ENCODE data around the gene SPATA18.

Gene SPATA18

GRCh38 chr4:52051213-52051614 is at the start of gene SPATA18:
Gene SPATA18 (plus strand): TSS chr4:52051304. CDS start chr4:52051705, 401 bp downstream.
- Histone ChIP-seq H3K4me3 (peak within 1 kb of the TSS; percentile 43 to 73 (median 49)), H3K27ac (peak within 1 kb of the TSS; percentile 16 to 89 (median 79))

GRCh38 chr4:52001616-52002015 is 49.5 kb upstream of the SPATA18 start:
- H3K4me3 ChIP-seq = no peak overlapping the region
- H3K27ac ChIP-seq = no peak overlapping the region

DNA sequence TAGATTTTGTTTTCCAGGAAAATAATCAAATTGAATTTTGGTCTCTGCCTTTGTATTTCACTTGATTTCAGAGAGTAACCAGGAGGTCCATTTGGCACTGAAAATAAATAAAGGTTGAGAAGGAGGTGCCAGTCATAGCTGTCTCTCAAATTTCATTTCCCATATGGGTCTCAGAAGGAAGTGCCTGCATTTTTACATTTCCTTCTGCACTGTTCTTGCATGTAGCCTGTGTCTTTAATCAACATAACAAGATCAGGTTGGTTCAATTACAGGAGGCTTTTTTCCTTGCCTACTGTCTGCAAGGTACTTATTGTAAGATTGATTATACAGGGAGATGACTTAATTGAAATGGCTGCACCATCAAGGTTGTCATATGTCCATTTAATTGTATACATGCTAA is 46.7 kb upstream of the SPATA18 start:
- no peak overlapping the region for H3K27ac ChIP-seq
- no peak overlapping the region for H3K4me3 ChIP-seq

GRCh38 chr4:52005604-52006273 is 45.4 kb upstream of the SPATA18 start:
- Histone ChIP-seq H3K27ac (no peak overlapping the region), H3K4me3 (no peak overlapping the region)

- Histone ChIP-seq H3K4me3 (no peak overlapping the region), H3K27ac (no peak overlapping the region)
Measured at GRCh38 chr4:52006887-52007286, 44.2 kb upstream of the SPATA18 start.

DNA sequence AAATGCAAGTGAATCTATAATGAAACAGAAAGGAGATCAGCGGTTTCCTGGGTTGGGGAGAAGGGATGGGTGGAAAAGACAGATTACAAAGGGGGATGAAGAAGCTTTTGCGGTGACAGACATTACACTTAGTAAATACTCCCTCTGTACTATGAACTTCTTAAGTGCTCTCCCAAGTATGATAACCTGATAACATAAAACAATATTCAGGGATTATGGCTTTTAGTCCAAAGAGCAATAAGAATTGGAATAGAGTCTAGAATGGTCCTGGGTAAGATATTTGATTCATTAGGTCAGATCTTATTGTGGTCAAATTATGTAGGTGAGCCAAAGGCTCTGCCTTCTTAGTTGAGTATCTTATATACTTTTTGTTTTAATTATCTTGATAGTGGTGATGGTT is 40.1 kb upstream of the SPATA18 start:
- H3K4me3 ChIP-seq = no peak overlapping the region
- no peak overlapping the region for H3K27ac ChIP-seq

GRCh38 chr4:52012651-52013050 is 38.5 kb upstream of the SPATA18 start:
- H3K4me3 ChIP-seq = no peak overlapping the region
- no peak overlapping the region for H3K27ac ChIP-seq

- Histone ChIP-seq H3K27ac (no peak overlapping the region), H3K4me3 (no peak overlapping the region)
Measured at GRCh38 chr4:52014903-52015302, 36.2 kb upstream of the SPATA18 start.

DNA sequence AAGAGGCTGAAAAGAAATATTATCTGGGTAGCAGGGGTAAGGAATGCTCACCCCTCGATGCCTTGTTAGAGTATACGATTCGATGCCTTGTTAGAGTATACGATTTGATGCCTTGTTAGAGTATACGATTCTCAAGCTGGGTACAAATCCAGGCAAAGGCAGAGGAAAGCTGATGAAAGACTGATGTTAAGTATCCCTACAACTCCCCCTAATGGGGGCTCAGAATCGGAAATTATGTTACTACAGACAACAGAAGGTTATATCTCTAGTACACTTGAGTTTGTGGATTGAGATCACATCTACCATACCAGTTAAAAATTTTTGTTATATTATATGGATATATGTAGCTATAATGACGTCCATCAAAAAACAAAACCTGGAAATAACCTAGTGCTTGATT is 35.7 kb upstream of the SPATA18 start:
- Histone ChIP-seq H3K27ac (no peak overlapping the region), H3K4me3 (no peak overlapping the region)

- no peak overlapping the region for H3K27ac ChIP-seq
- no peak overlapping the region for H3K4me3 ChIP-seq
Measured at GRCh38 chr4:52016981-52017380, 34.1 kb upstream of the SPATA18 start.

GRCh38 chr4:52017814-52018213 is 33.3 kb upstream of the SPATA18 start:
- H3K4me3 ChIP-seq = no peak overlapping the region
- no peak overlapping the region for H3K27ac ChIP-seq

GRCh38 chr4:52019936-52020657 is 31.0 kb upstream of the SPATA18 start, which contains the start of gene LRRC66:
Gene LRRC66 (minus strand): TSS chr4:52020363. CDS start chr4:52017613, 2,750 bp downstream.
- no peak within 1 kb of the TSS for H3K4me3 ChIP-seq
- H3K27ac ChIP-seq = no peak within 1 kb of the TSS

DNA sequence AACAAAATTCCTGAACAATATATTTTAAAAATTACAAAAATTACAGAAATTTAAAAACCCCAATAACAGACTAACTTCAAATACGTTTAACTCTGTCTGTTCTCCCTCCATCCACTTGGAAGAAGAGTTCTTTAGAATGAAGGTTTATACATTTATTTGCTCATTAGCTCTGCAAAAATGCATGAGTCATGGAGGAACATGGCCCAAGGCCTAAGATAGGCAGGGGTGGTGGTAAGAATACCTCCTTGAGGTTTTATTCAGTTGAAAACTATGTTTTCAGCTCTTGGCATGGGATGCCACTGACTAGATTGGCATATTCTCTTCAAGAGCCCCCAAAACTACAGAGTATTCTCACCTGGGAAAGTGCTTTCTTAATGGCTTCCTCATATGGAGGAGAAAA is 22.1 kb upstream of the SPATA18 start:
- Histone ChIP-seq H3K4me3 (no peak overlapping the region), H3K27ac (no peak overlapping the region)

DNA sequence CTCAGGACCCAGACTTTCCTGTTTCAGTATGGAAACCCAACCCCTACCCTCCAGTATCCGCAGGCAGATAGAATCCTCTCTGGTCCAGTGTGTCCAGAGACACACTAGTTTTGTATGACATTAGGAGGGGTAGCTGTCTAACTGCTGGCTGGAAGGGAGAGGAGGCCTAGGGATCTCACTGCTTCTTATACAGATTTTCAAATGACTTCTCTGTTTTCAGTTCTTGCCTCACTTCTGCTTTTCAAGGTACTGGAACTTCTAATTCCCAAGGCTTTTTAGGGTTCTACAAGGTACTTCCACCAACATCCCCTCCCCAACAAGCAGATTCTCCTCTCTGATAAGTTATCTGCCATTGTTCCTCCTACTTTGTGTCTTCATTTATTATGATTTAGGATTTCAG is 19.1 kb upstream of the SPATA18 start:
- Histone ChIP-seq H3K27ac (no peak overlapping the region), H3K4me3 (no peak overlapping the region)

- H3K4me3 ChIP-seq = no peak overlapping the region
- no peak overlapping the region for H3K27ac ChIP-seq
Measured at GRCh38 chr4:52035190-52035589, 15.9 kb upstream of the SPATA18 start.

- H3K4me3 ChIP-seq = peak overlapping the region in 6 of 7 experiments; percentile 50 to 95 (median 68)
- H3K27ac ChIP-seq = peak overlapping the region in 5 of 21 experiments; percentile 53 to 86 (median 78)
Measured at GRCh38 chr4:52036886-52037530, 14.1 kb upstream of the SPATA18 start.

- Histone ChIP-seq H3K4me3 (peak overlapping the region; percentile 50 to 95 (median 71)), H3K27ac (peak overlapping the region; percentile 22 to 88 (median 77))
Measured at GRCh38 chr4:52037689-52038102, 13.4 kb upstream of the SPATA18 start.

DNA sequence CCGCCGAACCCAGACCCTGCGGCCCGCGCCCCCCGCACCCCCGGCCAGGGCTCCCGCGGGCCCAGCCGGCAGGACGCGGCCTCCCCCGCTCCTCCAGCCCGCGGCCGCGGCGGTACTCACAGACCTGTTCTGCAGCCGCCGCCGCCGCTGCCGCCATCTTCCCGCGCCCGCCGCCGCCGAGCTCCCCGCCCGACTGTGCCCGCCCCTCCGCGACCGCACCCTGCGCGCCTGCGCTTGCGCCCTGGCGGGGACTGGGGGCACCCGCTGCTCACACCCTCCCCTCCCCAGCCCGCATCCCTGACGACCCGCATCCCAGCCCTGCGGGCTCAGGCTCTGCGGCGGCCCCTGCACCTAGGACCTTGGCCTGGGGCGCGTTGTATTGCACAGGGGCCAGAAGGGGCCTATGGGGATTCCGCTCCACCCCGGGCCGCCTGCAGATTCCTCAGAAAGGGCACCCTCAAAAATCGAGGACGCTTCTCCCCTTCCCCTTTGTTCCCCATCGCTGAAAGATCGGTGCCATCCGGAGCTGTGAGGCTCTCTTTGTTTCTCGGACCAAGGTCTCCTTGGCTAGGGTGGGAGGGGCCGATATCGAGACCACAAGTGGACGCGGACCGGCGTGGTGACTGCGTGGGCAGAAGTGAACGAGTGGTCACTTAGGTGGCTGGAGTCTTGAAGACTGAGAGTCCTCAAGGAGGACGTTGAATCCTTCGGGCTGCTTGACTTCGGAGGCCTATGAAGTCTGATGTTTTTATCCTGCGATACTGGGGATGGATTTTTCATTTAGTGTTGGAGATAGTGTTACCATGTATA is 12.8 kb upstream of the SPATA18 start, which contains the start of gene SGCB:
Gene SGCB, minus strand, starts transcription at position 197 of the 810 bp plus-strand sequence. Its CDS starts 40 bp downstream, at position 157.
- H3K4me3 ChIP-seq = peak within 1 kb of the TSS; percentile 50 to 95 (median 71)
- H3K27ac ChIP-seq = peak within 1 kb of the TSS; percentile 22 to 88 (median 77)

DNA sequence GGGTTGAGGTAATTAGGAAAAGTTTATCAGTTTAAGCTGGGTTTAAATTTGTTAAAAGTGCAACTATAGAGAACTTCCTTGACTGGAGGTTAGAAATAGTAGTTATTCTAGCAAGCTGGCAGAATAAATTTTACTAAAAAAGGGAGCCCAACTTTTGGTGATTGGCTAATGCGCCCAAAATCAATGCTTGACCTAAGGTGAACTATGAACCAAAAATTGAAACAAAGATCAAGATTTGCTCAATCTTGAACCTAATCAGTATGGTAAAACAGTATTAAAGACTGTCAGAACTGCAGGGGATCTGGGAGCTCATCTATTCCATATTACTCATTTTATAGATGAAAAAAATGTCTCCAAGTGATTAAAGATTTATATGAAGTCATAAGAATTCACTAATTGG is 6.1 kb upstream of the SPATA18 start:
- no peak overlapping the region for H3K27ac ChIP-seq
- H3K4me3 ChIP-seq = no peak overlapping the region

DNA sequence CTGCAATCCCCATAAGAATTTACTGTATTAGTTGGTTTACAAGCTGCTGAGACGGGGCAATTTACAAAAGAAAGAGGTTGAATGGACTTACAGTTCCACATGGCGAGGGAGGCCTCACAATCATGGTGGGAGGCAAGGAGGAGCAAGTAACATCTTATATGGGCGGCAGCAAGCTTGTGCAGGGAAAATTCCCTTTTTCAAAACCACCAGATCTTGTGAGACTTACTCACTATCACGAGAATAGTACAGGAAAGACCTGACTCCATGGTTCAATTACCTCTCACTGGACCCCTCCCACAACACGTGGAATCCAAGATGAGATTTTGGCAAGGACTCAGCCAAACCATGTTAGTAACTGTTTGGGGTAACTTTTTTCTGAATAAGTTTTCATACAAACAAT is 1.8 kb upstream of the SPATA18 start:
- Histone ChIP-seq H3K27ac (no peak overlapping the region), H3K4me3 (no peak overlapping the region)

Data from skin epidermis (tissue), 12 donors.